Astrocyte (in vitro differentiated cells and primary cell): ENCODE data around the gene ABLIM2. TPM values are rescaled to one million over a fixed set of nuclear protein-coding genes. Genes with fewer than 3 reads are reported as not detected.

Source experiments
- DNase-seq: peaks from one replicate; pipeline ENCODE4 v3.0.0-alpha.2; 2010; ENCODE audit warnings: low read depth
- FAIRE-seq: peaks from 2 replicates; lab custom pipeline; 2011; peaks lifted over from hg19 to GRCh38; lab: Jason Lieb, UNC
- H2AFZ ChIP-seq: 2 replicates; pipeline ENCODE4 v1.6.0; 2012; ENCODE audit warnings: low read depth, low read length, inconsistent platforms
- H3K27ac ChIP-seq: 2 replicates; pipeline ENCODE4 v1.5.1; 2011; ENCODE audit warnings: low read depth, low read length, inconsistent platforms
- H3K27me3 ChIP-seq: 2 replicates; pipeline ENCODE4 v1.6.0; 2011; ENCODE audit warnings: low read length, inconsistent platforms; ENCODE audit not compliant: insufficient read depth
- H3K36me3 ChIP-seq: 2 replicates; pipeline ENCODE4 v1.5.1; 2011; ENCODE audit warnings: low read length, inconsistent platforms; ENCODE audit not compliant: insufficient read depth
- H3K4me1 ChIP-seq: 2 replicates; pipeline ENCODE4 v1.5.1; 2011; ENCODE audit warnings: low read length, inconsistent platforms; ENCODE audit not compliant: insufficient read depth
- H3K4me2 ChIP-seq: 2 replicates; pipeline ENCODE4 v1.6.0; 2012; ENCODE audit warnings: low read length, inconsistent platforms
- H3K4me3 ChIP-seq: 2 replicates; pipeline ENCODE4 v1.5.1; 2011; ENCODE audit warnings: low read depth, mild to moderate bottlenecking, low read length, inconsistent platforms; ENCODE audit not compliant: insufficient read depth
- H3K79me2 ChIP-seq: 2 replicates; pipeline ENCODE4 v1.6.0; 2012; ENCODE audit warnings: mild to moderate bottlenecking, low read length, inconsistent platforms; ENCODE audit not compliant: insufficient read depth
- H3K9ac ChIP-seq: 2 replicates; pipeline ENCODE4 v1.6.0; 2012; ENCODE audit warnings: mild to moderate bottlenecking, low read length, inconsistent platforms
- H3K9me3 ChIP-seq: 2 replicates; pipeline ENCODE4 v1.5.1; 2012; ENCODE audit warnings: low read depth, mild to moderate bottlenecking, low read length, inconsistent platforms; ENCODE audit not compliant: insufficient read depth
- H4K20me1 ChIP-seq: 2 replicates; pipeline ENCODE4 v1.6.0; 2012; ENCODE audit warnings: low read length, inconsistent platforms; ENCODE audit not compliant: insufficient read depth
- H3K27ac Mint-ChIP-seq: one replicate; pipeline ENCODE4 v1.8.0; 2021; ENCODE audit warnings: mild to moderate bottlenecking, mixed read lengths; ENCODE audit not compliant: unreplicated experiment
- H3K27me3 Mint-ChIP-seq: one replicate; pipeline ENCODE4 v1.8.0; 2021; ENCODE audit warnings: low read depth, mixed read lengths; ENCODE audit not compliant: unreplicated experiment
- H3K36me3 Mint-ChIP-seq: one replicate; pipeline ENCODE4 v1.8.0; 2021; ENCODE audit warnings: low read depth, mixed read lengths; ENCODE audit not compliant: unreplicated experiment
- H3K4me1 Mint-ChIP-seq: one replicate; pipeline ENCODE4 v1.8.0; 2021; ENCODE audit warnings: low read depth, mixed read lengths; ENCODE audit not compliant: unreplicated experiment
- H3K4me3 Mint-ChIP-seq: one replicate; pipeline ENCODE4 v1.8.0; 2021; ENCODE audit warnings: mild to moderate bottlenecking, moderate library complexity, mixed read lengths; ENCODE audit not compliant: unreplicated experiment
- H3K9me3 Mint-ChIP-seq: one replicate; pipeline ENCODE4 v1.8.0; 2021; ENCODE audit warnings: mild to moderate bottlenecking, mixed read lengths; ENCODE audit not compliant: unreplicated experiment
- EZH2 ChIP-seq: IDR thresholded peaks from 2 replicates; pipeline ENCODE4 v1.6.1; 2012; ENCODE audit warnings: mild to moderate bottlenecking, low read length, inconsistent platforms; ENCODE audit not compliant: insufficient read depth
- total RNA-seq: library from RNA; stranded (reverse); gene quantifications from 2 replicates; pipeline ENCODE4 v1.2.1, GENCODE V29; 2021
- TF ChIP-seq, protein P1 (sequence below): IDR thresholded peaks from 2 replicates; pipeline ENCODE4 v1.5.1; 2011; ENCODE audit warnings: low read depth, mild to moderate bottlenecking, inconsistent platforms, low read length, moderate library complexity; ENCODE audit not compliant: insufficient read depth

Gene ABLIM2
- total RNA-seq, 1 donor from 2014 or later: 0.50 TPM

GRCh38 chr4:8028884-8029568 is 129.6 kb downstream of the ABLIM2 start:
- H3K27me3 ChIP-seq: peaks cover 33% of the 10 kb centered on the region
- Mint-ChIP-seq H3K27ac (no peak overlapping the region), H3K4me1 (no peaks in the 10 kb centered on the region), H3K9me3 (peaks cover 2% of the 10 kb centered on the region), H3K4me3 (no peak overlapping the region), H3K27me3 (peaks cover 62% of the 10 kb centered on the region), H3K36me3 (no peaks in the 10 kb centered on the region)
- H3K9me3 ChIP-seq: no peaks in the 10 kb centered on the region
- no peak for DNase-seq
- no peak for FAIRE-seq
- no peak overlapping the region for H3K4me2 ChIP-seq
- H4K20me1 ChIP-seq: peaks cover 1% of the 10 kb centered on the region
- H3K79me2 ChIP-seq: no peaks in the 10 kb centered on the region
- H3K36me3 ChIP-seq: no peaks in the 10 kb centered on the region
- H3K9ac ChIP-seq: no peak overlapping the region
- no peak overlapping the region for H3K27ac ChIP-seq
- TF ChIP-seq, protein P1, sequence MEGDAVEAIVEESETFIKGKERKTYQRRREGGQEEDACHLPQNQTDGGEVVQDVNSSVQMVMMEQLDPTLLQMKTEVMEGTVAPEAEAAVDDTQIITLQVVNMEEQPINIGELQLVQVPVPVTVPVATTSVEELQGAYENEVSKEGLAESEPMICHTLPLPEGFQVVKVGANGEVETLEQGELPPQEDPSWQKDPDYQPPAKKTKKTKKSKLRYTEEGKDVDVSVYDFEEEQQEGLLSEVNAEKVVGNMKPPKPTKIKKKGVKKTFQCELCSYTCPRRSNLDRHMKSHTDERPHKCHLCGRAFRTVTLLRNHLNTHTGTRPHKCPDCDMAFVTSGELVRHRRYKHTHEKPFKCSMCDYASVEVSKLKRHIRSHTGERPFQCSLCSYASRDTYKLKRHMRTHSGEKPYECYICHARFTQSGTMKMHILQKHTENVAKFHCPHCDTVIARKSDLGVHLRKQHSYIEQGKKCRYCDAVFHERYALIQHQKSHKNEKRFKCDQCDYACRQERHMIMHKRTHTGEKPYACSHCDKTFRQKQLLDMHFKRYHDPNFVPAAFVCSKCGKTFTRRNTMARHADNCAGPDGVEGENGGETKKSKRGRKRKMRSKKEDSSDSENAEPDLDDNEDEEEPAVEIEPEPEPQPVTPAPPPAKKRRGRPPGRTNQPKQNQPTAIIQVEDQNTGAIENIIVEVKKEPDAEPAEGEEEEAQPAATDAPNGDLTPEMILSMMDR: no peak
- no peak for TF ChIP-seq EZH2
- no peak overlapping the region for H2AFZ ChIP-seq
- no peaks in the 10 kb centered on the region for H3K4me1 ChIP-seq
- H3K4me3 ChIP-seq: no peak overlapping the region

GRCh38 chr4:8028368-8028767 is 130.2 kb downstream of the ABLIM2 start:
- no peak overlapping the region for H3K4me2 ChIP-seq
- H3K27ac Mint-ChIP-seq: no peak overlapping the region
- peaks cover 2% of the 10 kb centered on the region for H3K9me3 Mint-ChIP-seq
- H3K4me1 ChIP-seq: no peaks in the 10 kb centered on the region
- H3K9ac ChIP-seq: no peak overlapping the region
- no peak overlapping the region for H3K4me3 Mint-ChIP-seq
- H3K36me3 Mint-ChIP-seq: no peaks in the 10 kb centered on the region
- no peaks in the 10 kb centered on the region for H3K36me3 ChIP-seq
- no peak for DNase-seq
- no peaks in the 10 kb centered on the region for H3K4me1 Mint-ChIP-seq
- H3K79me2 ChIP-seq: no peaks in the 10 kb centered on the region
- H3K9me3 ChIP-seq: no peaks in the 10 kb centered on the region
- TF ChIP-seq, protein P1: no peak
- TF ChIP-seq EZH2: no peak
- no peaks in the 10 kb centered on the region for H4K20me1 ChIP-seq
- no peak overlapping the region for H3K27ac ChIP-seq
- H3K27me3 ChIP-seq: peaks cover 30% of the 10 kb centered on the region
- no peak for FAIRE-seq
- H2AFZ ChIP-seq: no peak overlapping the region
- H3K27me3 Mint-ChIP-seq: peaks cover 64% of the 10 kb centered on the region
- no peak overlapping the region for H3K4me3 ChIP-seq

- H3K79me2 ChIP-seq: no peaks in the 10 kb centered on the region
- no peak for DNase-seq
- Mint-ChIP-seq H3K4me3 (no peak overlapping the region), H3K4me1 (no peaks in the 10 kb centered on the region), H3K36me3 (no peaks in the 10 kb centered on the region), H3K27ac (no peak overlapping the region), H3K27me3 (peaks cover 67% of the 10 kb centered on the region), H3K9me3 (peaks cover 2% of the 10 kb centered on the region)
- no peak for TF ChIP-seq EZH2
- TF ChIP-seq, protein P1: no peak
- no peak overlapping the region for H2AFZ ChIP-seq
- no peaks in the 10 kb centered on the region for H3K36me3 ChIP-seq
- no peaks in the 10 kb centered on the region for H4K20me1 ChIP-seq
- H3K9me3 ChIP-seq: no peaks in the 10 kb centered on the region
- FAIRE-seq: no peak
- no peak overlapping the region for H3K9ac ChIP-seq
- no peak overlapping the region for H3K27ac ChIP-seq
- peaks cover 45% of the 10 kb centered on the region for H3K27me3 ChIP-seq
- no peaks in the 10 kb centered on the region for H3K4me1 ChIP-seq
- H3K4me2 ChIP-seq: no peak overlapping the region
- H3K4me3 ChIP-seq: no peak overlapping the region
Observed at GRCh38 chr4:8026453-8026852, 132.2 kb downstream of the ABLIM2 start.
